ENCODE measurements around the gene POMT1.

GRCh38 chr9:131473198-131473885, 29.4 kb upstream of the POMT1 start:
- TF ChIP-seq, protein P1, sequence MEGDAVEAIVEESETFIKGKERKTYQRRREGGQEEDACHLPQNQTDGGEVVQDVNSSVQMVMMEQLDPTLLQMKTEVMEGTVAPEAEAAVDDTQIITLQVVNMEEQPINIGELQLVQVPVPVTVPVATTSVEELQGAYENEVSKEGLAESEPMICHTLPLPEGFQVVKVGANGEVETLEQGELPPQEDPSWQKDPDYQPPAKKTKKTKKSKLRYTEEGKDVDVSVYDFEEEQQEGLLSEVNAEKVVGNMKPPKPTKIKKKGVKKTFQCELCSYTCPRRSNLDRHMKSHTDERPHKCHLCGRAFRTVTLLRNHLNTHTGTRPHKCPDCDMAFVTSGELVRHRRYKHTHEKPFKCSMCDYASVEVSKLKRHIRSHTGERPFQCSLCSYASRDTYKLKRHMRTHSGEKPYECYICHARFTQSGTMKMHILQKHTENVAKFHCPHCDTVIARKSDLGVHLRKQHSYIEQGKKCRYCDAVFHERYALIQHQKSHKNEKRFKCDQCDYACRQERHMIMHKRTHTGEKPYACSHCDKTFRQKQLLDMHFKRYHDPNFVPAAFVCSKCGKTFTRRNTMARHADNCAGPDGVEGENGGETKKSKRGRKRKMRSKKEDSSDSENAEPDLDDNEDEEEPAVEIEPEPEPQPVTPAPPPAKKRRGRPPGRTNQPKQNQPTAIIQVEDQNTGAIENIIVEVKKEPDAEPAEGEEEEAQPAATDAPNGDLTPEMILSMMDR (IDR thresholded peaks at IDR 0.05) = no peak
- no peak for TF ChIP-seq ZFX (IDR thresholded peaks at IDR 0.05; ENCODE audit: borderline replicate concordance)
